HEK293 (cell line): ENCODE results near the gene RTN1.

ENCODE experiments used
- GLIS1 ChIP-seq: fragments of 450-650 bp; formaldehyde crosslinking; IDR thresholded peaks from 2 replicates; pipeline ENCODE4 v1.5.1; 2016; ENCODE audit warnings: missing biosample characterization, missing genetic modification characterization
- ZNF416 ChIP-seq: fragments of 450-650 bp; formaldehyde crosslinking; IDR thresholded peaks from 2 replicates; pipeline ENCODE4 v1.5.1; 2016; ENCODE audit warnings: missing biosample characterization, missing genetic modification characterization
- ZSCAN30 ChIP-seq: fragments of 450-650 bp; IDR thresholded peaks from 2 replicates; pipeline ENCODE4 v1.5.1; 2018; ENCODE audit warnings: missing biosample characterization, mild to moderate bottlenecking, missing genetic modification characterization, moderate library complexity
- TF ChIP-seq, protein P1 (sequence below): fragments of 450-650 bp; formaldehyde crosslinking; IDR thresholded peaks from 2 replicates; pipeline ENCODE4 v1.5.1; 2016; ENCODE audit warnings: missing biosample characterization, missing genetic modification characterization

DNA sequence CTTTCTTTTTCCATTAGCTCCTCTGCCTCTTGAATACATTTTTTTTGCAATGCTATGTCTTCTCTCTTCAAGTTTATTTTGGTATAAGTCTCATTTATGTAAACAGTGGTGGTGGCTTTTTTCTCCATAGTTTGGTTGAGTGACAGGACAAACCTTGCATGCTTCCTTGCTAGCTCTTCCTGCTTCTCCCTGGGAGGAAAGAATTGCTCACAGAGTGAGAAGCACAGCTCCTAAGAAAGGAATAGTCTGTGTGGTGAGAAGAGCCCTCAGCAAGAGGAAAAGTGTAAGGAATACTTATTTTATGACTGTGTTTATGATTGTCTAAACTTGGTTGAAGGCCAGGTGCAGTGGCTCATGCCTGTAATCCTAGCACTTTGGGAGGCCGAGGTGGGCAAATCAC is 305.5 kb downstream of the RTN1 start:
- TF ChIP-seq, protein P1, sequence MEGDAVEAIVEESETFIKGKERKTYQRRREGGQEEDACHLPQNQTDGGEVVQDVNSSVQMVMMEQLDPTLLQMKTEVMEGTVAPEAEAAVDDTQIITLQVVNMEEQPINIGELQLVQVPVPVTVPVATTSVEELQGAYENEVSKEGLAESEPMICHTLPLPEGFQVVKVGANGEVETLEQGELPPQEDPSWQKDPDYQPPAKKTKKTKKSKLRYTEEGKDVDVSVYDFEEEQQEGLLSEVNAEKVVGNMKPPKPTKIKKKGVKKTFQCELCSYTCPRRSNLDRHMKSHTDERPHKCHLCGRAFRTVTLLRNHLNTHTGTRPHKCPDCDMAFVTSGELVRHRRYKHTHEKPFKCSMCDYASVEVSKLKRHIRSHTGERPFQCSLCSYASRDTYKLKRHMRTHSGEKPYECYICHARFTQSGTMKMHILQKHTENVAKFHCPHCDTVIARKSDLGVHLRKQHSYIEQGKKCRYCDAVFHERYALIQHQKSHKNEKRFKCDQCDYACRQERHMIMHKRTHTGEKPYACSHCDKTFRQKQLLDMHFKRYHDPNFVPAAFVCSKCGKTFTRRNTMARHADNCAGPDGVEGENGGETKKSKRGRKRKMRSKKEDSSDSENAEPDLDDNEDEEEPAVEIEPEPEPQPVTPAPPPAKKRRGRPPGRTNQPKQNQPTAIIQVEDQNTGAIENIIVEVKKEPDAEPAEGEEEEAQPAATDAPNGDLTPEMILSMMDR: no peak
- TF ChIP-seq GLIS1 (0 out of 2 replicates have a peak, but pooled peaks have one; percentile 26), ZSCAN30 (tag by site-specific recombination) (no peak), ZNF416 (tag by site-specific recombination) (no peak)
